BE2C (cell line): ENCODE measurements around the gene SYNPO.

Experiments
- DNase-seq: peaks from one replicate; pipeline ENCODE4 v3.0.0-alpha.2; 2020
- H3K27me3 ChIP-seq: fragments of 250-450 bp; sonication (Bioruptor Pico); 2 replicates; pipeline ENCODE4 v1.5.1; 2020; ENCODE audit warnings: mild to moderate bottlenecking
- H3K36me3 ChIP-seq: fragments of 250-450 bp; sonication (Bioruptor Pico); 2 replicates; pipeline ENCODE4 v1.5.1; 2020; ENCODE audit warnings: mild to moderate bottlenecking
- H3K4me1 ChIP-seq: fragments of 250-450 bp; sonication (Bioruptor Pico); 2 replicates; pipeline ENCODE4 v1.5.1; 2020
- H3K4me3 ChIP-seq: 2 replicates; pipeline ENCODE4 v1.5.1; 2011; ENCODE audit warnings: low read depth, low read length
- H3K9me3 ChIP-seq: fragments of 250-450 bp; sonication (Bioruptor Pico); 2 replicates; pipeline ENCODE4 v1.5.1; 2020
- TF ChIP-seq, protein P1 (sequence below): IDR thresholded peaks from 2 replicates; pipeline ENCODE4 v1.5.1; 2012; ENCODE audit warnings: mild to moderate bottlenecking, low read depth, low read length

The SYNPO gene

DNA sequence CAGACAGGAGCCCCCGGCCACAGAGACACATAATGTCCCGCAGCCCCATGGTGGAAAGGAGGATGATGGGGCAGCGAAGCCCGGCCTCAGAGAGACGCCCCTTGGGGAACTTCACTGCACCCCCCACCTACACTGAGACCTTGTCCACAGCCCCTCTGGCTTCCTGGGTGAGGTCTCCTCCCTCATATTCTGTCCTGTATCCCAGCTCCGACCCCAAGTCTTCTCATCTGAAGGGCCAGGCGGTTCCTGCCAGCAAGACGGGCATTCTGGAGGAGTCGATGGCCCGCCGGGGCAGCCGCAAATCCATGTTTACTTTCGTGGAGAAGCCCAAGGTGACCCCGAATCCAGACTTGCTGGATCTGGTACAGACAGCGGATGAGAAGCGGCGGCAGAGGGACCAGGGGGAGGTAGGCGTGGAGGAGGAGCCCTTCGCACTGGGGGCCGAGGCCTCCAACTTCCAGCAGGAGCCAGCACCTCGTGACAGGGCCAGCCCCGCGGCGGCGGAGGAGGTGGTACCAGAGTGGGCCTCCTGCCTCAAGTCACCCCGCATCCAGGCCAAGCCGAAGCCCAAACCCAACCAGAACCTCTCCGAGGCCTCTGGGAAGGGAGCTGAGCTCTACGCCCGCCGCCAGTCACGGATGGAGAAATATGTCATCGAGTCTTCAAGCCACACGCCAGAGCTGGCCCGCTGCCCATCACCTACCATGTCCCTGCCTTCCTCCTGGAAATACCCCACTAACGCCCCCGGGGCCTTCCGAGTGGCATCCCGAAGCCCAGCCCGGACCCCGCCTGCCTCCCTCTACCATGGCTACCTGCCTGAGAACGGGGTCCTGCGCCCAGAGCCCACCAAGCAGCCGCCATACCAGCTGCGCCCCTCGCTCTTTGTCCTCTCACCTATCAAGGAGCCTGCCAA, 8.9 kb downstream of the SYNPO start:
- Histone ChIP-seq H3K36me3 (peaks cover 24% of the 10 kb centered on the region), H3K27me3 (no peaks in the 10 kb centered on the region), H3K9me3 (no peaks in the 10 kb centered on the region), H3K4me3 (no peak overlapping the region), H3K4me1 (peaks cover 27% of the 10 kb centered on the region)
- DNase-seq = peak; percentile 56
- TF ChIP-seq, protein P1, sequence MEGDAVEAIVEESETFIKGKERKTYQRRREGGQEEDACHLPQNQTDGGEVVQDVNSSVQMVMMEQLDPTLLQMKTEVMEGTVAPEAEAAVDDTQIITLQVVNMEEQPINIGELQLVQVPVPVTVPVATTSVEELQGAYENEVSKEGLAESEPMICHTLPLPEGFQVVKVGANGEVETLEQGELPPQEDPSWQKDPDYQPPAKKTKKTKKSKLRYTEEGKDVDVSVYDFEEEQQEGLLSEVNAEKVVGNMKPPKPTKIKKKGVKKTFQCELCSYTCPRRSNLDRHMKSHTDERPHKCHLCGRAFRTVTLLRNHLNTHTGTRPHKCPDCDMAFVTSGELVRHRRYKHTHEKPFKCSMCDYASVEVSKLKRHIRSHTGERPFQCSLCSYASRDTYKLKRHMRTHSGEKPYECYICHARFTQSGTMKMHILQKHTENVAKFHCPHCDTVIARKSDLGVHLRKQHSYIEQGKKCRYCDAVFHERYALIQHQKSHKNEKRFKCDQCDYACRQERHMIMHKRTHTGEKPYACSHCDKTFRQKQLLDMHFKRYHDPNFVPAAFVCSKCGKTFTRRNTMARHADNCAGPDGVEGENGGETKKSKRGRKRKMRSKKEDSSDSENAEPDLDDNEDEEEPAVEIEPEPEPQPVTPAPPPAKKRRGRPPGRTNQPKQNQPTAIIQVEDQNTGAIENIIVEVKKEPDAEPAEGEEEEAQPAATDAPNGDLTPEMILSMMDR = no peak

DNA sequence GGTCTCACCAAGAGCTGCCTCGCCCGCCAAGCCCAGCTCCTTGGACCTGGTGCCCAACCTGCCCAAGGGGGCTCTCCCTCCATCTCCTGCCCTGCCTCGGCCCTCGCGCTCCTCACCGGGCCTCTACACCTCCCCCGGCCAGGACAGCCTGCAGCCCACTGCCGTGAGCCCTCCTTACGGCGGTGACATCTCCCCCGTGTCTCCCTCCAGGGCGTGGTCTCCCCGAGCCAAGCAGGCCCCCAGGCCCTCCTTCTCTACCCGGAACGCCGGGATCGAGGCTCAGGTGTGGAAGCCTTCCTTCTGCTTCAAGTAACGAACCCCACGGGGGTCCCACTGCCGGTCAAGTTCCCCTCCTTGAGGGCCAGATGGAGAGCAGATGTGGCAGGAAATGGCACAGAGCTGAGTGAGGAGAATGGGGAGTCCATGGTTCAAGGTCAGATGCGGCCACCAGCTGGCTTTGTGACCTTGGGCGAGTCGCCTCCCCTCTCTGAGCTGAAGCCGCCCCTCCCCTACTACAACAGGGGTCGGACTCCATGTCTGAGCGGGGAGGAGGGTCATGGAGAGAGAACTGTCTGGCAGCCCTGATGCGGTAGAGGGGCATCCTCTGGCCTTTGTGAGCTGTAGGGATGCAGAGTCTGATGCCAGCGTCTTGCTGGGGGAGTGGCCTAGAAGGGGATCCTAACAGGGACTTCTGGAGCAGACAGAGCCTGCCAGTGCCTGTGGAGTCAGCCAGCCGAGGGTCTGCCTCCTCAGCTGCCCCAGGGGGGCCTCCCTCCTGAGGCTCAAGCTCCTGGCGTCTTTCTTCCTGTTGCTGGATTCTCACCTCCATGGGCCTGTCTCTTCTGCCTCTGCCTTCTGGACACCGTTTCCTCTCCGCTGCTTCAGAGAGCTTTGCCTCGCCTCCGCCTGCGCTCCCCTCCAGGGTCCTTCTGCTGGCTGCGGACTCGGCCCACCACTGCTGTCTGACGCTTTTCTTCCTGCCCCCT, 9.9 kb downstream of the SYNPO start:
- H3K4me3 ChIP-seq = no peak overlapping the region
- H3K9me3 ChIP-seq = no peaks in the 10 kb centered on the region
- no peaks in the 10 kb centered on the region for H3K27me3 ChIP-seq
- peaks cover 17% of the 10 kb centered on the region for H3K4me1 ChIP-seq
- TF ChIP-seq, protein P1 = no peak
- H3K36me3 ChIP-seq = peaks cover 24% of the 10 kb centered on the region
- DNase-seq = no peak

DNA sequence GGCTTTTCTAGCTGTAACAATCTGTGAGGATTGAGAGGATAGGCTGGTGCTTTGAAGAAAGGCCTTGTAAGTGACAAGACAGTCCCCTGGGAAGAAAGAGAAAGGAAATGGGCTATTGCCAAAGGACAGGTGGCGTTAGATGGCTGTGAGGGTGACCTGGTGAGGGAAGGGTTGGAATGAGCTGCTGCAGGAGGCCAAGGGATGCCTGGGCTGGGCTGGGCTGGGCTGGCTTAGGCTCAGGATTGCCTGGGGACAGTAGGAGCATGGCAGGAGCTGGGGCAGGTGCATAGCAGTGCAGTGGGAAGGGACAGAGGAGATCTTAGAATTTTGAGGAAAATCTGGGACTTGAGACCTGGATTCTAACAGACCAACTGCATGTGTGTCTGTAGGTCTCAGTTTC, 10.9 kb downstream of the SYNPO start:
- H3K36me3 ChIP-seq = peaks cover 24% of the 10 kb centered on the region
- no peaks in the 10 kb centered on the region for H3K27me3 ChIP-seq
- TF ChIP-seq, protein P1 = no peak
- H3K4me3 ChIP-seq = no peak overlapping the region
- peaks cover 13% of the 10 kb centered on the region for H3K4me1 ChIP-seq
- no peak for DNase-seq
- H3K9me3 ChIP-seq = no peaks in the 10 kb centered on the region

DNA sequence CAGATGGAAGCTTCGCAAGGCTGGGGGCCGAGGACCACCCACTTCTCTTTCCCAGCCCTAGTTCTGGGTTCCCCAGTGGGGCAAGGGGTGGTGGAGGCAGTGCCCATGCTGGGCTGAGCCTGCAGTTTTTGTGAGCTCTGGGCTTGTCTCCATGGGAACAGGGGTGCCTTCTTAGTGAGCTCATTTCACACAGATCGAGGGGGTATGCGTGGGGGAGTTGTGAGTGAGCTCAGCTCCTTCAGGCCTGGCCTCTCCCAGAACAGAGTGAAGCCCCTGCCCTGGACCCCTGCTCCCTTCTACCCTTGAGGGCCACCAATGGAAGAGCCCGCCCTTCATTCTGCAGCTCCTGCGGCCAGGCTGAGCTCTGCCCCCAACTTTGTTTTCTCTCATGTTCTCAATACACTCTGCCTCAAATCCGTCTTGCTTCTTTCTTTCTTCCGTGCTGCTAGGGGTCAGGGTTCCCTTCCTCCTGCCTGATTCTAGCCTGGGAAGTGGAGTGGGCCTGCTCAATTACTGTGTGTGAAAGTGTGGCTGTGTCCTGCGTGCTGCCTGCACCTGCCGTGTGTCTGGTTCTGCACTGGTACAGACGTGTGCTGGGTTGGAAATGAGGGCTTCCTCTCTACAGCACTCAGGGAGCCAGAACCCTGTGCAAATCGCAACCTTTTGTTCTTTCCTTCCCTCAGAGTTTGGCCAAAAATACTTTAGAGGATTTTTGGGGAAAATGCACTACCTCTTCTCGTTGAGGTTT, 11.6 kb downstream of the SYNPO start:
- Histone ChIP-seq H3K9me3 (no peaks in the 10 kb centered on the region), H3K27me3 (no peaks in the 10 kb centered on the region), H3K4me3 (no peak overlapping the region), H3K4me1 (peaks cover 16% of the 10 kb centered on the region), H3K36me3 (peaks cover 24% of the 10 kb centered on the region)
- TF ChIP-seq, protein P1 = no peak
- DNase-seq = no peak

DNA sequence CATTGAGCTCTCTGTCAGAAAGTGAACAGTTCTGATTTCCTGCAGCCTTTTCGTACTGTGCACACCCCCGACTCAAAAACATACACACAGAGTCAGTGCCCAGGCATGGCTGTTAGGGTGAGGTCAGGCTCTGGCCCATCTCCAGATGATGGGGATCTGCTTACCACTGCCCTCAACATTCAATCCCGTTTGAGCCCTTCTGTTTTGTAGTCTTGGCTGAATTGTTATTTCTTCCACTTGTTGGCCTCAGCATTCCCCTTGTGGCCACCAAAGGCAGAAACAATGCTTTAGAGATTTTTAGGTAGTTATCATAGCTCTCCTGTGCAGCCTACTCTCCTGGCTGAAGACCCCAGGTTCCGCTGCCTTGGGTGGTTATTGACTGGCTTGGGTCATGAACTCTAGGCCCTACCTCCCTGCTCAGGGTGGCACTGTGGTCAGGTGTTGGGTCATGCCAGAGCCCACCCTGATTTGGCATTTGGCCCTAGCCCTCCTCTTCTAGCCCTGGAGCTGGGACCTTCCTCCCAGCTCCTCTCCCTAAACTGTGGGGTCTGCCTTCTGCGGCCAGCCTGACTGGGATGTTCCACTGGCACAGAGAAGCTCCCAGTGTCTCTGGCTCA, 12.8 kb downstream of the SYNPO start:
- peaks cover 24% of the 10 kb centered on the region for H3K36me3 ChIP-seq
- DNase-seq = no peak
- no peaks in the 10 kb centered on the region for H3K9me3 ChIP-seq
- no peaks in the 10 kb centered on the region for H3K27me3 ChIP-seq
- peaks cover 20% of the 10 kb centered on the region for H3K4me1 ChIP-seq
- H3K4me3 ChIP-seq = no peak overlapping the region
- TF ChIP-seq, protein P1 = peak; percentile 40; the same call in 1 of the 2 replicates
